Lower leg skin (tissue), 3 donors: ENCODE results near the gene WDFY2.

Source experiments
- POLR2A ChIP-seq, 2 donors: fragments of 450-650 bp; IDR thresholded peaks; one replicate each; pipeline ENCODE4 v1.6.1; 2016 to 2017; ENCODE audit warnings: antibody characterized with exemption in 2 of 2, mild to moderate bottlenecking in 1 of 2, moderate library complexity in 1 of 2
- TF ChIP-seq, protein P1 (sequence below), 3 donors: fragments of 450-650 bp; IDR thresholded peaks; one replicate each; pipeline ENCODE4 v1.5.1; 2016; ENCODE audit warnings: antibody characterized with exemption in 3 of 3, mild to moderate bottlenecking in 3 of 3, moderate library complexity in 2 of 3

DNA sequence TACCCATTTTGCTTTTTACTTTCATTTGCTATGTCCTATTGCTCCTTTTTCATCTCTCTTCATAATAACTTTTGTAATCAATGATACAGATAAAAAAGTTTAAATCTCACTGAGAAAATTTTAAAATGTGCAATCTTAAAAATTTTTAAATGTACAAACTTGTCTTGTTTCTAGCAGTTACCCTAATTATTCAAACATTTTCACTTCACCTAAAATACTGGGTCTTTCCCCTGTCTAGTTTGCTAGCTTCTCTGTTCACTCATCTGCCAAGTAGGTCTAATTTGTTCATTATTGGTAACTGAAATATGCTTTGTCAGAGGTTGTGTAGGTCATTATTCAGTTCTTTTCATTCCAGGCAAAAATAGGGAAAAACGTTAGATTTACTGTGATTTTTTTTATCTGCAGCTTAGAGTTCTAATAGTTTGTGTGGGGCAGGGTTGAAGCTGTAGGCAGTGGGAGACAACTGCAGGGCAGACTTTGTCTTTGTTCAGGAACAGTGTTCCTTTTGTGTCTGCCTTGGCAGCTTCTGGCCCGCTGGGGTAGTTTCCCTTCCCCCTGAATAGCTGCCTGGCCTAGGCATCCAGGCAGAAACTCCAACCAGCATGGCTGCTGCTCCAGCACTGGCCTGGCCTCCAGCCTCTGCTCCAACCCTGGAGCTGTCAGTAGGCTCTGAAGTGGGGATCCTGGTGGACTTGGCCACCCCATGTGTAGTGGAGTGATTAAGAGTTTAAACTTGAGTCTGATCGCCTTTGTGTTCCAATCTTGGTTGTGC is 48.5 kb downstream of the WDFY2 start:
- TF ChIP-seq, protein P1, sequence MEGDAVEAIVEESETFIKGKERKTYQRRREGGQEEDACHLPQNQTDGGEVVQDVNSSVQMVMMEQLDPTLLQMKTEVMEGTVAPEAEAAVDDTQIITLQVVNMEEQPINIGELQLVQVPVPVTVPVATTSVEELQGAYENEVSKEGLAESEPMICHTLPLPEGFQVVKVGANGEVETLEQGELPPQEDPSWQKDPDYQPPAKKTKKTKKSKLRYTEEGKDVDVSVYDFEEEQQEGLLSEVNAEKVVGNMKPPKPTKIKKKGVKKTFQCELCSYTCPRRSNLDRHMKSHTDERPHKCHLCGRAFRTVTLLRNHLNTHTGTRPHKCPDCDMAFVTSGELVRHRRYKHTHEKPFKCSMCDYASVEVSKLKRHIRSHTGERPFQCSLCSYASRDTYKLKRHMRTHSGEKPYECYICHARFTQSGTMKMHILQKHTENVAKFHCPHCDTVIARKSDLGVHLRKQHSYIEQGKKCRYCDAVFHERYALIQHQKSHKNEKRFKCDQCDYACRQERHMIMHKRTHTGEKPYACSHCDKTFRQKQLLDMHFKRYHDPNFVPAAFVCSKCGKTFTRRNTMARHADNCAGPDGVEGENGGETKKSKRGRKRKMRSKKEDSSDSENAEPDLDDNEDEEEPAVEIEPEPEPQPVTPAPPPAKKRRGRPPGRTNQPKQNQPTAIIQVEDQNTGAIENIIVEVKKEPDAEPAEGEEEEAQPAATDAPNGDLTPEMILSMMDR (IDR thresholded peaks at IDR 0.05): no peak
- TF ChIP-seq POLR2A (IDR thresholded peaks at IDR 0.05): no peak
